Measurements from ENCODE around the gene ZFX. TPM values are rescaled to one million over a fixed set of nuclear protein-coding genes. Genes with fewer than 3 reads are reported as not detected.

The ZFX gene
- total RNA-seq, 1 experiment from 2014 or later: 43.3 TPM

DNA sequence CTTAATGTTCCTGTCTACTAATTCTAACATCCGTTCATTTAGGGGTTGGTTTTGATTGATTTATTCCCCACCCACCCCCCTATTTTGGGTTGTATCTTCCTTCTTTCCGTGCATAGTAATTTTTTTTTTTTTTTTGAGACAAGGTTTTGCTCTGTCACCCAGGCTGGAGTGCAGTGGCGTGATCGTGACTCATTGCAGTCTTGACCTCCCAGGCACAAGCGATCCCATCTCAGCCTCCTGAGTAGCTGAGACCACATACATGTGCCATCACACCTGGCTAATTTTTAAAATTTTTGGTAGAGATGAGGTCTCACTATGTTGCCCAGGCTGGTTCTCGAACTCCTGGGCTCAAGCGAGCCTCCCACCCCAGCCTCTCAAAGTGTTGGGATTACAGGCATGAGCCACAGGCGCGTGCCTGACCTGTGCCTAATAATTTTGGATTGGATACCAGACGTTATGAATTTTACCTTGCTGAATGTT, 79.9 kb downstream of the ZFX start:
- intact Hi-C loops (cut with micrococcal nuclease; ENCODE audit: unreplicated experiment): no loop called here
- CTCF ChIA-PET: no interaction called here
- H3K36me3 Mint-ChIP-seq (ENCODE audit: insufficient read depth, unreplicated experiment): no peaks in the 10 kb centered on the region
- BruUV-seq (replicated peaks): no TSS peak
- H3K27ac Mint-ChIP-seq (ENCODE audit: unreplicated experiment): no peak overlapping the region
- TF ChIP-seq, protein P1, sequence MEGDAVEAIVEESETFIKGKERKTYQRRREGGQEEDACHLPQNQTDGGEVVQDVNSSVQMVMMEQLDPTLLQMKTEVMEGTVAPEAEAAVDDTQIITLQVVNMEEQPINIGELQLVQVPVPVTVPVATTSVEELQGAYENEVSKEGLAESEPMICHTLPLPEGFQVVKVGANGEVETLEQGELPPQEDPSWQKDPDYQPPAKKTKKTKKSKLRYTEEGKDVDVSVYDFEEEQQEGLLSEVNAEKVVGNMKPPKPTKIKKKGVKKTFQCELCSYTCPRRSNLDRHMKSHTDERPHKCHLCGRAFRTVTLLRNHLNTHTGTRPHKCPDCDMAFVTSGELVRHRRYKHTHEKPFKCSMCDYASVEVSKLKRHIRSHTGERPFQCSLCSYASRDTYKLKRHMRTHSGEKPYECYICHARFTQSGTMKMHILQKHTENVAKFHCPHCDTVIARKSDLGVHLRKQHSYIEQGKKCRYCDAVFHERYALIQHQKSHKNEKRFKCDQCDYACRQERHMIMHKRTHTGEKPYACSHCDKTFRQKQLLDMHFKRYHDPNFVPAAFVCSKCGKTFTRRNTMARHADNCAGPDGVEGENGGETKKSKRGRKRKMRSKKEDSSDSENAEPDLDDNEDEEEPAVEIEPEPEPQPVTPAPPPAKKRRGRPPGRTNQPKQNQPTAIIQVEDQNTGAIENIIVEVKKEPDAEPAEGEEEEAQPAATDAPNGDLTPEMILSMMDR (IDR thresholded peaks at IDR 0.05; ENCODE audit: unreplicated experiment): no peak
- no peaks in the 10 kb centered on the region for H3K27me3 Mint-ChIP-seq (ENCODE audit: unreplicated experiment)
- no peaks in the 10 kb centered on the region for H3K4me1 Mint-ChIP-seq (ENCODE audit: low read depth, unreplicated experiment)
- H3K9me3 Mint-ChIP-seq (ENCODE audit: low read depth, unreplicated experiment): no peaks in the 10 kb centered on the region
- no peak for DNase-seq
- no peak overlapping the region for H3K4me3 Mint-ChIP-seq (ENCODE audit: low read depth, unreplicated experiment)

DNA sequence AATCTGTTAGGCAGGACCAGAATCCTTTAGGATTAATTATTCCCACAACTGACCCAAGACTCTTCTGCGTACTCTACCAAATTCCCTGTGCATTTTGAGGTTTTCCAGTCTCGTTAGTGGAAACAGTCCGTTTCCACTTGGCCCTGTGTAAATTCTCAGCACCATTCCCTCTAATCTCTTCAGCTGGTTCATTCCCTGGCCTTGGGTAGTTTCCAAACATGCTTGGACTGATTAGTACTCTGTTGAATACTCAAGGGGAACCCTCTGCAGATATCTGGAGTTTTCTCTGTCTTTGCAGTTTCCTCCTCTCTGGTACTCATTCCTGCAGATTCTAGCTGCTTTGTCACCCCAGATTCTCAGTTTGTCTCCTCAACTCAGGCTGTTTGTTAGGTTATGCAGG, 80.4 kb downstream of the ZFX start:
- TF ChIP-seq, protein P1 (IDR thresholded peaks at IDR 0.05; ENCODE audit: unreplicated experiment): no peak
- CTCF ChIA-PET: no interaction called here
- BruUV-seq (replicated peaks): no TSS peak
- no peaks in the 10 kb centered on the region for H3K9me3 Mint-ChIP-seq (ENCODE audit: low read depth, unreplicated experiment)
- H3K4me3 Mint-ChIP-seq (ENCODE audit: low read depth, unreplicated experiment): no peak overlapping the region
- intact Hi-C loops (cut with micrococcal nuclease; ENCODE audit: unreplicated experiment): no loop called here
- no peaks in the 10 kb centered on the region for H3K4me1 Mint-ChIP-seq (ENCODE audit: low read depth, unreplicated experiment)
- DNase-seq: no peak
- H3K36me3 Mint-ChIP-seq (ENCODE audit: insufficient read depth, unreplicated experiment): no peaks in the 10 kb centered on the region
- no peak overlapping the region for H3K27ac Mint-ChIP-seq (ENCODE audit: unreplicated experiment)
- H3K27me3 Mint-ChIP-seq (ENCODE audit: unreplicated experiment): no peaks in the 10 kb centered on the region

DNA sequence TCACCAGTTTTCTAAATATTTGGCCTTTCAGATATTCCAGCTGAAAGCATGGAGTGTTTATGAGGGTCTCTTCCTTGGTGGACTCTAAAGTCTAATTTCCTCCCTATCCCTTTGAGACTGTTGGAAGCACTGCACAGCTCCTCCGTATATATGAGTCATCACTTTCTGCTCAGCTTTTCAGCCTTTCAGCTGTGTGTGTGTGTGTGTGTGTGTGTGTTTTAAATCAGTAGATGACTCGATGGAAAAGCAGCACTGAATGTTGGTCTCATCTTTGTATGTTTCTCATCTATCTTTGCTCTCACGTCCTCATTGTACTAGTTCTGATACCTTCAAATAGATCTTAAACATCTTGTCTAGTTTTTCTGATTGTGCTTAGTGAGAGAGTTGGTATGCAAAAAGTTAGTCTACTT, 81.6 kb downstream of the ZFX start:
- H3K4me1 Mint-ChIP-seq (ENCODE audit: low read depth, unreplicated experiment): no peaks in the 10 kb centered on the region
- BruUV-seq (replicated peaks): no TSS peak
- TF ChIP-seq, protein P1 (IDR thresholded peaks at IDR 0.05; ENCODE audit: unreplicated experiment): no peak
- DNase-seq: no peak
- CTCF ChIA-PET: no interaction called here
- intact Hi-C loops (cut with micrococcal nuclease; ENCODE audit: unreplicated experiment): no loop called here
- H3K27me3 Mint-ChIP-seq (ENCODE audit: unreplicated experiment): no peaks in the 10 kb centered on the region
- H3K4me3 Mint-ChIP-seq (ENCODE audit: low read depth, unreplicated experiment): no peak overlapping the region
- H3K36me3 Mint-ChIP-seq (ENCODE audit: insufficient read depth, unreplicated experiment): no peaks in the 10 kb centered on the region
- H3K9me3 Mint-ChIP-seq (ENCODE audit: low read depth, unreplicated experiment): no peaks in the 10 kb centered on the region
- no peak overlapping the region for H3K27ac Mint-ChIP-seq (ENCODE audit: unreplicated experiment)

DNA sequence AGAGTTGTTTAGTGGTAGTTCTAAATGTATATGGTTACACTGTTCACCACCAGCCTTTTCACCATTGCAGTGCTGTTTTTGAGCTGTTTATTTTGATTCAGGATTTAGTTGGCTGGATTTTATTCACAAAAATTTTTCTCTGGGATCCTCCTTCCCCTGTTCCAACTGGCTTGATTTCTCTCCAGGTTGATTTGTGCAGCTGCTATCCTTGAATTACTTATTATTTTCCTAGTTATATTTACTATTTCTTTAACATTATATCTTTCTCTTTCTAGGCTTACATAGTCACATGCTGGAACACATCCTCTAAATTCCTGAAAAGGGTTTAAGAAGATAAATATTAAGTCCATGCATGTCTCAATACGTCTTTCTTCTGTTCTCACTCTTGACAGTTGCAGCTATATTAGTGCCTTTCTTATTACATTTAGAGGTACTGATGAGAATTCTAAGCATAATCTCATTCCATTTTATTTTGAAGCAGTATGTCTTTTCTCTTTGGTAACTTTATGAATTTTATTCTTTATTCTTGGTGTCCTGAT, 82.2 kb downstream of the ZFX start:
- no peak for DNase-seq
- Mint-ChIP-seq H3K4me1 (ENCODE audit: low read depth, unreplicated experiment) (no peaks in the 10 kb centered on the region), H3K27me3 (ENCODE audit: unreplicated experiment) (no peaks in the 10 kb centered on the region), H3K36me3 (ENCODE audit: insufficient read depth, unreplicated experiment) (no peaks in the 10 kb centered on the region), H3K4me3 (ENCODE audit: low read depth, unreplicated experiment) (no peak overlapping the region), H3K27ac (ENCODE audit: unreplicated experiment) (no peak overlapping the region), H3K9me3 (ENCODE audit: low read depth, unreplicated experiment) (no peaks in the 10 kb centered on the region)
- no TSS peak for BruUV-seq (replicated peaks)
- intact Hi-C loops (cut with micrococcal nuclease; ENCODE audit: unreplicated experiment): no loop called here
- CTCF ChIA-PET: no interaction called here
- TF ChIP-seq, protein P1 (IDR thresholded peaks at IDR 0.05; ENCODE audit: unreplicated experiment): no peak

Measured in Calu3 (cell line).